GM12864 (cell line): ENCODE data around the gene IL22RA1.

Experiments used
- DNase-seq: peaks from one replicate; pipeline ENCODE4 v3.0.0-alpha.2; 2011; ENCODE audit warnings: low read depth
- H3K4me3 ChIP-seq: 2 replicates; pipeline ENCODE4 v1.5.1; 2011; ENCODE audit warnings: mild to moderate bottlenecking, low read depth, low read length, control low read depth
- TF ChIP-seq, protein P1 (sequence below): IDR thresholded peaks from 2 replicates; pipeline ENCODE4 v1.5.1; 2011; ENCODE audit warnings: low read depth, mild to moderate bottlenecking, moderate library complexity, low read length, control low read depth, inconsistent platforms; ENCODE audit errors: missing control alignments

The IL22RA1 gene

DNA sequence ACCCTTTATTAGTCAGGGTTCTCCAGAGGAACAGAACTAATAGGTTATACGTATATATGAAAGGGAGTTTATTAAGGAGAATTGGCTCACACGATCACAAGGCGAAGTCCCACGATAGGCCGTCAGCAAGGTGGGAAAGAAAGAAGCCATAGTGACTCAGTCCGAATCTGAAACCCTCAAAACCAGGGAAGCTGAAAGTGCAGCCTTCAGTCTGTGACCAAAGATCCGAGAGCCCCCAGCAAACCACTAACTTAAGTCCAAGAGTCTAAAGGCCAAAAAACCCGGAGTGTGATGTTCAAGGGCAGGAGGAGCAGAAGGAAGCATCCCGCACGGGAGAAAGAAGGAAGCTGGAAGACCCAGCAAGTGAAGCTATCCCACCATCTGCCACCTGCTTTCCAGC lies 34.2 kb upstream of the IL22RA1 start:
- no peak overlapping the region for H3K4me3 ChIP-seq
- no peak for DNase-seq
- TF ChIP-seq, protein P1, sequence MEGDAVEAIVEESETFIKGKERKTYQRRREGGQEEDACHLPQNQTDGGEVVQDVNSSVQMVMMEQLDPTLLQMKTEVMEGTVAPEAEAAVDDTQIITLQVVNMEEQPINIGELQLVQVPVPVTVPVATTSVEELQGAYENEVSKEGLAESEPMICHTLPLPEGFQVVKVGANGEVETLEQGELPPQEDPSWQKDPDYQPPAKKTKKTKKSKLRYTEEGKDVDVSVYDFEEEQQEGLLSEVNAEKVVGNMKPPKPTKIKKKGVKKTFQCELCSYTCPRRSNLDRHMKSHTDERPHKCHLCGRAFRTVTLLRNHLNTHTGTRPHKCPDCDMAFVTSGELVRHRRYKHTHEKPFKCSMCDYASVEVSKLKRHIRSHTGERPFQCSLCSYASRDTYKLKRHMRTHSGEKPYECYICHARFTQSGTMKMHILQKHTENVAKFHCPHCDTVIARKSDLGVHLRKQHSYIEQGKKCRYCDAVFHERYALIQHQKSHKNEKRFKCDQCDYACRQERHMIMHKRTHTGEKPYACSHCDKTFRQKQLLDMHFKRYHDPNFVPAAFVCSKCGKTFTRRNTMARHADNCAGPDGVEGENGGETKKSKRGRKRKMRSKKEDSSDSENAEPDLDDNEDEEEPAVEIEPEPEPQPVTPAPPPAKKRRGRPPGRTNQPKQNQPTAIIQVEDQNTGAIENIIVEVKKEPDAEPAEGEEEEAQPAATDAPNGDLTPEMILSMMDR = no peak

DNA sequence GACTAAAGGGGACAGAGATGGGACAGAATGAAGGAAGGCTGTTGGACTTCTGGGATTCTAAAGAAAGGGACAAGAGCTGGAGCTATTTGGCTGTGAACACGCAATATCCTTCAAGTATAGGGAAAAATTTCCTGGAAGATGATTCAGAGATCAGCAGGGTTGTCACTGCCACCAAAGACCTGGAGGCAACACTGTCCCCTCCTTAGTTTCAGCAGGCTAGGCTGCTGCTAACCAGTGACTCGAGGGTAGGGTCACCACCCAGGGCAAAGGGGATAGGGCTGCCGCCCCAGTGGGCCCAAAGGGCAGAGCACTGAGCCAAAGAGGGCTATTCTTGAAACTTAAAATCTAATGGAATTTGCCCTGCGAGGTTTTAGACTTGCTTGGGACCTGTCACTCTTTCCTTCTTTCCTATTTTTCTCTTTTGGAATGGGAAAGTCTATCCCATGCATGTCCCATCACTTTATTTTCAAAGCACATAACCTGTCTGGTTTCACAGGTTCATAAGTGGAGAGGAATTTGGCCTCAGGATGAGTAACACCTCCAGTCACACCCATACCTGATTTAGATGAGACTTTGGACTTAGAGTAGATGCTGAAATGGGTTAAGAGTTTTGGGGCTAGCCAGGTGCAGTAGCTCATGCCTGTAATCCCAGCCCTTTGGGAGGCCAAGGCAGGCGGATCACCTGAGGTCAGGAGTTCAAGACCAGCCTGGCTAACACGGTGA lies 32.3 kb upstream of the IL22RA1 start:
- no peak for DNase-seq
- TF ChIP-seq, protein P1 = no peak
- H3K4me3 ChIP-seq = no peak overlapping the region

DNA sequence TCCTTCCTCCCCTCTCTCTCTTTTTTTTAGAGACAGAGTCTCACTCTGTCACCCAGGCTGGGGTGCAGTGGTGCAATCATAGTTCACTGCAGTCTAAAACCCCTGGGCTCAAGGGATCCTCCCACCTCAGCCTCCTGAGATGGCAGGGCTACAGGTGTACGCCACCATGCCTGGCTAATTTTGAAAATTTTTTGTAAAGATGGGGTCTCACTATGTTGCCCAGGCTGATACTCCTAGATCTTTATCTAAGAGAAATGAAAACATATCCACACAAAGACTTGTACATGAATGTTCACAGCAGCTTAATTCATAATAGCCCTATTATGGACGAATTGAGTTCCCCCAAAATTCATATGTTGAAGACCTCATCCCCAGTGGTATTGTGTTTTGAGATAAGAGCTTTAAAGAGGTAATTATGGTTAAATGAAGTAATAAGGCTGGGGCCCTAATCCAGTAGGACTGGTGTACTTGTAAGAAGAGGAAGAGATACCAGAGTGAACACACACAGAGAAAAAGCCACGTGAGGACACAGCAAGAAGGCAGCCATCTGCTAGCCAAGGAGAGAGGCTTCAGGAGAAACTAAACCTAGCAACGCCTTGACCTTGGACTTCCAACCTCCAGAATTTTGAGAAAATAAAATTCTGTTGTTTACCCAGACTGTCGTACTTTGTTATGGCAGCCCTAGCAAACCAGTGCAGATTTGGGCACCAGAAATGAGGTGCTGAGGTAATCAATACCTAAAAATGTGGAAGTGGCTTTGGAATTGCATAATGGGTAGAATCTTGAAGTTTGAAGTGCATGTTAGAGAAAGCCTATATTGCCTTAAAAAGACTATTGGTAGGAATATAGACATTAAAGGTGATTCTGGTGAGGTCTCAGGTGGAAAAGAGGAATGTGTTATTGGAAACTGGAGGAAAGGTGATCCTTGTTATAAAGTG lies 31.0 kb upstream of the IL22RA1 start:
- no peak for DNase-seq
- H3K4me3 ChIP-seq = no peak overlapping the region
- TF ChIP-seq, protein P1 = no peak

DNA sequence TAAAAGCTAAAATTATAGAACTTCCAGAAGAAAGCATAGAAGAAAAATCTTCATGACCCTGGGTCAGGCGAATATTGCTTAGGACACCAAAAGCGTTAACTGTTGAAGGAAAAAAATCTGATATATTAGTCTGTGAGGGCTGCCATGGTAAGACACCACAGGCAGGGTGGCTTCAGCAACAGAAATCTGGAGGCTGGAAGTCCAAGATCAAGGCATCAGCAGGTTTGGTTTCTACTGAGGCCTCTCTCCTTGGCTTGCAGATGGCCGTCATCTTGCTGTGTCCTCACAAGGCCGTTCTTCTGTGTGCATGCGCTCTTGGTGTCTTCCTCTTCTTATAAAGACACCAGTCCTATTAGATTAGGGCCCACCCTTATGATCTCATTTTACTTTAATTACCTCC lies 29.7 kb upstream of the IL22RA1 start:
- DNase-seq = no peak
- TF ChIP-seq, protein P1 = no peak
- no peak overlapping the region for H3K4me3 ChIP-seq

DNA sequence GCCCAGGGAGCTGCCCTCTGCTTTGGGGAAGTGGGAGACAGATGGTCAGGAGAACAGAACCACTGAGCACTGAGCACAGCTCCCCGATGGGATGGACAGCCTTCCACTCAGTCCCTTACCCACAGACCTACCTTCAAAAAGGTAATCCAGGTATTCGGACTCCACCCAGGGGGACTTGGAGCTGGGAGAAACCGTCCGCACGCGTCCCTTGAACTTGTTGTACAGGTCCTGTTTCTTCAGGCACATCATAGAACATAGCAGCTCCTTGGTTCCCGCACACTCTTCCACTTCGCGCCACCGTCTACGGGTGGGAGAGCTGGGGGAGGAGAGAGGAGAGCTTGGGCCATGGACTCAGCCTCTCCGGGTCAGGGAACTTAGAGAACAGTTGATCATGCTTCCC lies 26.3 kb upstream of the IL22RA1 start:
- H3K4me3 ChIP-seq = no peak overlapping the region
- TF ChIP-seq, protein P1 = no peak
- no peak for DNase-seq

DNA sequence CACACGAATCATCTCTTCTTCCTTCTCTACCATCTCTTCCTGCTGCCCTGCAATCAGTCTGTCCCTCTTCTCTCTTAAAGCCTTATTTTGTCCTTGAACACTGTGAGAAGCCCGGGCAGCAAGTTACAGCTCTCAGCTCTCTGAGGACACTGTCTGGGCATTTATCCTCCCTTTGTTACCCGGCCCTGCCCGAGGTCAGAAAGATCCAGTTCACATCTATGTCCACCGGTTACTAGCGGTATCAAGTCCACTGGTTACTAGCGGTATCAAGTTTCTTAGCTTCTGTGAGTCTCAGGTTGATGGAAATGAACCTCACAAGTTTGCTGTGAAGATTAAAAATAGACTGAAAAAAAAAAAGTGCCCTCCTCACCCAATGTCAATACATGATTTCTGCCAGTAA lies 25.3 kb upstream of the IL22RA1 start:
- no peak overlapping the region for H3K4me3 ChIP-seq
- no peak for DNase-seq
- TF ChIP-seq, protein P1 = no peak
